HG02885 (cell line): ENCODE measurements around the gene TOM1.
"Not testable (repeated sequence)": the region's sequence is repeated elsewhere in the genome, so short reads cannot be mapped to it uniquely, and the experiment has no call there.

Source experiments
- ATAC-seq: cut with Tn5 transposase; IDR thresholded peaks from one replicate; pipeline ENCODE4 v1.9.1; 2021; ENCODE audit warnings: mild to moderate bottlenecking; ENCODE audit not compliant: unreplicated experiment, poor library complexity

Gene TOM1

DNA sequence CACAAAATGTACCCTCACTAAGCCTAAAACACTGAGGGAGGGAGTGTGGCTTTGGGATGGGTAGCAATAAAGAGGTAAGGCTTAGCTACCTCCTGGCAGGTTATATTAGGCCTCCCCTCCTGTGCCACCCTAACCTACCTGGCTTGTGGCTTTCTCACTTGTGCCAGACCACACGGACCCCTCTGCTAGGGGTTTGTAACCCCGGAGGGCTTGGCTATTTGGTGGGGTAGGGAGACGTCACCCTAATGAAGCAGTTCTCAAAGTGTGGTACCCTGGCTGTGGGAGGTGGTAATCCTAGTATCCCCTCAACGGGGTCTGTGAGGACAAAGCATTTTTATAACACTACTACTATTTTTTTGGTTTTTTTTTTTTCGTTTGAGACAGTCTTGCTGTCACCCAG, 91.2 kb downstream of the TOM1 start:
- ATAC-seq: no peak

DNA sequence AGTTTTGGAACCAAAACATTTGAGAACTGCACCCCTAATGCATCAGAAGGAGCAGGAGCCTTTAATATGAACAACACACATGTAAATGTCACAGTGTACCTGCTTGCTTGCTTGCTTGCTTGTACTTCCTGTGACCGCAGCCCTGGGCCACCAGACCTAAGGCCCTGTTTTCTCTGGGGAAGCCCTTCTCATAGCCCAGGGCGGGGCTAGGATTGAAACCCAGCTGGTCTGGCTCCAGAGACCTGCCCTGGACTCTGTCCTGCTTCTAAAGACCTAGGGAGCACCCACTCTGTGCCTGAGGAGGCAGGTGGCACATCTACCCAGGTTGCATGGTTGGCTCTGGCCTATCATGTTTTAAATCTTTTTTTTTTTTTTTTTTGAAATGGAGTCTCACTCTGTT, 92.7 kb downstream of the TOM1 start:
- ATAC-seq: no peak

DNA sequence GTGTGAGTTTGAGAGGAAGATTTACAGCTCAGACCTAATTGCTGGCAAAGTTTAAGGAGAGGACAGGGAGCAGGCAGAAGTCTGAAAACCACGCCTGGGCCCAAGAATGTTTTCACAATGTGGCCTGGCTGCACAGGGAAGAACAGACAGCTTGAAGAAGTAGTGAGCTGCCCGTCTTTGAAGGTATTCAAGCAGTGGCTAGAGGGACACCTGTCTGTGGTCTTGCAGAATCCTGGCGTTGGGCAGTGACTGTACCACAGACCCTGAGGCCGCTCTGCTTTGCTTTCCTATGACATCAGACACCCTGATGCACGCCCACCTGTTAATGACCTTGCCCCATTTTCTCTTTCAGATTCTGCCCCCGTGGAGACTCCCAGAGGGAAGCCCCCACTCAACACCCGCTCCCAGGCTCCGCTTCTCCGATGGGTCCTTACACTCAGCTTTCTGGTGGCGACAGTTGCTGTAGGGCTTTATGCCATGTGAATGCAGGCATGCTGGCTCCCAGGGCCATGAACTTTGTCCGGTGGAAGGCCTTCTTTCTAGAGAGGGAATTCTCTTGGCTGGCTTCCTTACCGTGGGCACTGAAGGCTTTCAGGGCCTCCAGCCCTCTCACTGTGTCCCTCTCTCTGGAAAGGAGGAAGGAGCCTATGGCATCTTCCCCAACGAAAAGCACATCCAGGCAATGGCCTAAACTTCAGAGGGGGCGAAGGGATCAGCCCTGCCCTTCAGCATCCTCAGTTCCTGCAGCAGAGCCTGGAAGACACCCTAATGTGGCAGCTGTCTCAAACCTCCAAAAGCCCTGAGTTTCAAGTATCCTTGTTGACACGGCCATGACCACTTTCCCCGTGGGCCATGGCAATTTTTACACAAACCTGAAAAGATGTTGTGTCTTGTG, 93.7 kb downstream of the TOM1 start:
- no peak for ATAC-seq

DNA sequence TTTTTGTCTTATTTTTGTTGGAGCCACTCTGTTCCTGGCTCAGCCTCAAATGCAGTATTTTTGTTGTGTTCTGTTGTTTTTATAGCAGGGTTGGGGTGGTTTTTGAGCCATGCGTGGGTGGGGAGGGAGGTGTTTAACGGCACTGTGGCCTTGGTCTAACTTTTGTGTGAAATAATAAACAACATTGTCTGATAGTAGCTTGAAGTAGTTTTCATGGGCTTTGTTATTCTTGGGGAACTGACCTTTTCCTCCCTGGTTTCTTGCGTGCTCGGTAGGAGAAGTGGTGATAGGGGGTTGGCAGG, 94.3 kb downstream of the TOM1 start:
- no peak for ATAC-seq

GRCh38 chr22:35394810-35395563, 95.3 kb downstream of the TOM1 start:
- no peak for ATAC-seq

DNA sequence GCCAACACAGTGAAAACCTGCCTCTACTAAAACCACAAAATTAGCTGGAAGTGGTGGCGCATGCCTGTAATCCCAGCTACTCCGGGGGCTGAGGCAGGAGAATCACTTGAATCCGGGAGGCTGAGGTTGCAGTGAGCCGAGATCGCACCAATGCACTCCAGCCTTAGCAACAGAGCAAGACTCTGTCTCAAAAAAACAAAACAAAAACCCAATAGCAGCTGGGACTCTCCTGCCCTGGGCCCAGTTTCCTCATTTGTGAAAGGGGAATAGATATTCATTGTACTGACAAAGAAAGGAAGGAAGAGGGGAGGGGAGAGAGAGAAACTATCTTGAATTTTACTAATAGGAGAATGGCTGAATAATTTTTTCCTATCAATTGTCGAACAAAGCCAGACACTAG, 96.9 kb downstream of the TOM1 start:
- ATAC-seq: not testable (repeated sequence)

- ATAC-seq: no peak
Measured at GRCh38 chr22:35397095-35397904, 97.6 kb downstream of the TOM1 start.
